K562 (cell line): ENCODE data around the gene WASL. TPM values are rescaled to one million over a fixed set of nuclear protein-coding genes. Genes with fewer than 3 reads are reported as not detected.

Source experiments
- AFF4 ChIP-seq: sonication (generic); formaldehyde crosslinking; IDR thresholded peaks from 2 replicates; pipeline ENCODE4 v1.8.0; 2023; ENCODE audit warnings: mild to moderate bottlenecking, missing genetic modification reagents
- CBX1 ChIP-seq: sonication (generic); IDR thresholded peaks from 2 replicates; pipeline ENCODE4 v1.6.1; 2016; ENCODE audit warnings: antibody characterized with exemption, low read depth, mild to moderate bottlenecking
- CBX2 ChIP-seq: fragments of 200-600 bp; sonication (generic); IDR thresholded peaks from one replicate; pipeline ENCODE4 v1.6.1; 2012; ENCODE audit warnings: mild to moderate bottlenecking, low read length, inconsistent platforms; ENCODE audit not compliant: insufficient read depth, poor library complexity, severe bottlenecking
- GTF3C2 ChIP-seq: IDR thresholded peaks from 3 replicates; pipeline ENCODE4 v1.6.1; 2011; ENCODE audit warnings: borderline replicate concordance, mild to moderate bottlenecking, moderate library complexity; ENCODE audit not compliant: insufficient read length; ENCODE audit errors: extremely low read depth
- HDGF ChIP-seq: fragments of 450-650 bp; IDR thresholded peaks from 2 replicates; pipeline ENCODE4 v1.6.1; 2016
- IRF1 ChIP-seq: sonication (generic); formaldehyde crosslinking; IDR thresholded peaks from 2 replicates; pipeline ENCODE4 v1.8.0; 2022; ENCODE audit warnings: missing genetic modification reagents, mild to moderate bottlenecking, borderline replicate concordance
- KDM4B ChIP-seq, 2 experiments: fragments of 450-650 bp in 1 of 2; sonication (generic) in 1 of 2; IDR thresholded peaks; 2 replicates each; pipeline ENCODE4 v1.6.1; 2016 to 2017; ENCODE audit warnings: borderline replicate concordance in 2 of 2, antibody characterized with exemption in 1 of 2, low read depth in 1 of 2, mild to moderate bottlenecking in 1 of 2
- MNT ChIP-seq, 2 experiments: fragments of 450-650 bp; conservative IDR thresholded peaks; 2 replicates each; pipeline ENCODE4 v1.6.1; 2017; ENCODE audit warnings: mild to moderate bottlenecking in 2 of 2, moderate library complexity in 2 of 2
- NUFIP1 ChIP-seq: fragments of 450-650 bp; IDR thresholded peaks from 2 replicates; pipeline ENCODE4 v1.6.1; 2018; ENCODE audit not compliant: partially characterized antibody
- POLR2A ChIP-seq: fragments of 450-650 bp; conservative IDR thresholded peaks from 2 replicates; pipeline ENCODE4 v1.6.1; 2016
- SAFB2 ChIP-seq: fragments of 200-400 bp; formaldehyde crosslinking; IDR thresholded peaks from 2 replicates; pipeline ENCODE4 v1.6.1; 2018; ENCODE audit warnings: borderline replicate concordance, low read length, low read depth, moderate library complexity; ENCODE audit not compliant: severe bottlenecking
- TAF1 ChIP-seq: IDR thresholded peaks from 2 replicates; pipeline ENCODE4 v1.6.1; 2011; ENCODE audit warnings: mild to moderate bottlenecking, low read length, moderate library complexity; ENCODE audit not compliant: insufficient read depth, control insufficient read depth, severe bottlenecking; ENCODE audit errors: extremely low read depth
- TARDBP ChIP-seq: fragments of 450-650 bp; IDR thresholded peaks from 2 replicates; pipeline ENCODE4 v1.6.1; 2016
- TBL1XR1 ChIP-seq, 2 experiments: IDR thresholded peaks; 2 replicates each; pipeline ENCODE4 v1.6.1; 2012; ENCODE audit warnings: improper control_type of control experiment in 2 of 2, low read length in 2 of 2, mild to moderate bottlenecking in 1 of 2
- TCF15 ChIP-seq: fragments of 250-450 bp; sonication (Bioruptor Pico); IDR thresholded peaks from 2 replicates; pipeline ENCODE4 v1.8.0; 2022; ENCODE audit warnings: moderate library complexity, mild to moderate bottlenecking, inconsistent platforms
- TCF3 ChIP-seq: sonication (generic); formaldehyde crosslinking; IDR thresholded peaks from 2 replicates; pipeline ENCODE4 v1.4.0; 2020; ENCODE audit warnings: mild to moderate bottlenecking, missing genetic modification reagents
- XRCC4 ChIP-seq: IDR thresholded peaks from one replicate; pipeline ENCODE4 v1.6.1; 2011; ENCODE audit not compliant: insufficient read depth, insufficient read length; ENCODE audit errors: extremely low read depth
- ZNF140 ChIP-seq: fragments of 250-450 bp; sonication (Bioruptor Pico); IDR thresholded peaks from 2 replicates; pipeline ENCODE4 v1.8.0; 2021; ENCODE audit warnings: moderate library complexity, mild to moderate bottlenecking, inconsistent platforms
- polyA plus RNA-seq, 8 experiments: library from polyadenylated mRNA; depleted of rRNA in 4 of 8; stranded (reverse) in 5 of 8; unstranded in 3 of 8; fragments of >200 nt; fragmentation: Nextera tagmentation in 2 of 8; fragmentation: Illumina TruSeq in 1 of 8; extraction: Ambion mirVana in 2 of 8; extraction: Trizol in 1 of 8; gene quantifications; 2 replicates each; pipeline versions ENCODE4 v1.2.1 to v1.2.3, GENCODE V29; 2011 to 2014; ENCODE audit warnings: inconsistent platforms in 1 of 8, missing spikeins in 1 of 8
- total RNA-seq, 7 experiments: library from RNA; depleted of rRNA in 6 of 7; stranded (reverse); fragments of >200 nt in 6 of 7; fragmentation: Illumina TruSeq in 2 of 7; extraction: Trizol in 2 of 7; gene quantifications; 2 replicates each; pipeline versions ENCODE4 v1.2.1 to v1.2.3, GENCODE V29; 2011 to 2021; ENCODE audit warnings: low replicate concordance in 1 of 7

Gene WASL
- total and polyA plus RNA-seq, 9 of the 15 experiments (the other 6 are each of a cell fraction or from before 2014, with no cell fraction given): 3.2 to 13.9 (median 8.3) TPM

- no peak for TF ChIP-seq AFF4 (CRISPR knock-in tag)
- TF ChIP-seq TCF3: peak; percentile 67
- TF ChIP-seq TAF1: no peak
- no peak for TF ChIP-seq MNT (conservative IDR thresholded peaks at IDR 0.05)
- TF ChIP-seq TARDBP: no peak
- TF ChIP-seq TBL1XR1 (IDR thresholded peaks at IDR 0.05; ENCODE audit: low read length in 2 of 2): 0 out of 4 replicates have a peak, but pooled peaks of 1 of the 2 experiments have one; percentile 73
- no peak for TF ChIP-seq ZNF140 (CRISPR knock-in tag)
- TF ChIP-seq GTF3C2: no peak
- no peak for TF ChIP-seq NUFIP1
- TF ChIP-seq CBX2: no peak
- TF ChIP-seq TCF15: no peak
- TF ChIP-seq HDGF: no peak
- no peak for TF ChIP-seq CBX1
- no peak for TF ChIP-seq SAFB2
- no peak for TF ChIP-seq XRCC4
- TF ChIP-seq POLR2A: no peak
- TF ChIP-seq KDM4B (IDR thresholded peaks at IDR 0.05; ENCODE audit: borderline replicate concordance in 2 of 2, low read depth in 1 of 2): no peak
- TF ChIP-seq IRF1 (CRISPR knock-in tag): no peak
Measured at GRCh38 chr7:123789817-123790216, 41.0 kb upstream of the WASL start (continued).
